NCI-H1694 (cell line): ENCODE results near the gene NPB.
"Not testable (repeated sequence)": the region's sequence is repeated elsewhere in the genome, so short reads cannot be mapped to it uniquely, and the experiment has no call there.

Experiments
- DNase-seq: peaks from one replicate; lab custom pipeline; 2025; lab: John Stamatoyannopoulos, UW

The NPB gene

GRCh38 chr17:81912441-81913309 is 10.6 kb downstream of the NPB start:
- no peak for DNase-seq

GRCh38 chr17:81913394-81914102 is 11.5 kb downstream of the NPB start:
- DNase-seq, result no peak

GRCh38 chr17:81914103-81914850 is 12.2 kb downstream of the NPB start:
- no peak for DNase-seq

DNA sequence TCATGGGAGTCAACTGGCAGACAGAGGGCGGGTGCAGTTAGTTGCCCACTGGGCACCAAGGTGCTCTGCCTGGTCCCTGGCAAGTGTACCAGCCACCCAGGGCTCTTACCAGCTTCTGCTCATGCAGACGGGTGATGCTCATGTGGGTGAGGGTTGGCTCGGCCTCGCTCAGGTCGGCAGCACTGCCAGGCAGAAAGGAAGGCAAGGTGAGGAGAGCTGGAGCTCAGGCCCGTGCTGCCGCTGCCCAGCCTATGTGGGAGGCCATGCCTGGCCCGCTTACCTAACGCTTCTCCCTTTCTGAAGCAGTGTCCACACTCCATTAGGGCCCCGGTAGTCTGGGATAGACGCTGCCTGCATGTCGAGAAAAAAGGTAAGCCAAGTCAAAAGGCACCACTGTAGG is 13.3 kb downstream of the NPB start:
- no peak for DNase-seq

DNA sequence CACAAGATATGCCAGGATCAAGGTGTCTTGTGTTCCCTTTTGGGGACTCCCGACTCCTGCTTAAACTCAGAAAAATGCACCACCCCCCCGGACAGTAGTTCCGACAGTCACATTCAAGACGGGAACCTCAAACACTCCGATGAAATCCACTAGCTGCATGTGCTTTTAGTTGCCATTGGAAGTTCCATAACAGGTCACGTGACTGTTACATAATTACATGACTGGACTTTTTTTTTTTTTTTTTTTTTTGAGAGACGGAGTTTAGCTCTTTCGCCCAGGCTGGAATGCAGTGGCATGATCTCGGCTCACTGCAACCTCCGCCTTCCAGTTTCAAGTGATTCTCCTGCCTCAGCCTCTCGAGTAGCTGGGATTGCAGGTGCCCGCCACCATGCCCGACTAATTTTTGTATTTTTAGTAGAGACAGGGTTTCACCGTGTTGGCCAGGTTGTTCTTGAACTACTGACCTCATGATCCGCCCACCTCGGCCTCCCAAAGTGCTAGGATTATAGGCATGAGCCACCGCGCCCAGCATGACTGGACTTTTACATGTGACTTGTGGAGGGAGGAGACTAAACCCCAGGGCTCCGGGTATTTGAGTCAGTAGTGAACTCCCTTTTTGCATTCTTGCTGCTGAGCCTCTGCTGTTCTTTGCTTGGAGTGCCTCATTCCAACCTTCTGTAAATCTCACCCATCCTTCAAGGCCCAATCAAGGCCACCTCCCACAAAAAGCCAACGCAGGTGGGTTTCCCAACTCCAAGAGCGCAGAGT is 14.4 kb downstream of the NPB start:
- DNase-seq, result no peak

DNA sequence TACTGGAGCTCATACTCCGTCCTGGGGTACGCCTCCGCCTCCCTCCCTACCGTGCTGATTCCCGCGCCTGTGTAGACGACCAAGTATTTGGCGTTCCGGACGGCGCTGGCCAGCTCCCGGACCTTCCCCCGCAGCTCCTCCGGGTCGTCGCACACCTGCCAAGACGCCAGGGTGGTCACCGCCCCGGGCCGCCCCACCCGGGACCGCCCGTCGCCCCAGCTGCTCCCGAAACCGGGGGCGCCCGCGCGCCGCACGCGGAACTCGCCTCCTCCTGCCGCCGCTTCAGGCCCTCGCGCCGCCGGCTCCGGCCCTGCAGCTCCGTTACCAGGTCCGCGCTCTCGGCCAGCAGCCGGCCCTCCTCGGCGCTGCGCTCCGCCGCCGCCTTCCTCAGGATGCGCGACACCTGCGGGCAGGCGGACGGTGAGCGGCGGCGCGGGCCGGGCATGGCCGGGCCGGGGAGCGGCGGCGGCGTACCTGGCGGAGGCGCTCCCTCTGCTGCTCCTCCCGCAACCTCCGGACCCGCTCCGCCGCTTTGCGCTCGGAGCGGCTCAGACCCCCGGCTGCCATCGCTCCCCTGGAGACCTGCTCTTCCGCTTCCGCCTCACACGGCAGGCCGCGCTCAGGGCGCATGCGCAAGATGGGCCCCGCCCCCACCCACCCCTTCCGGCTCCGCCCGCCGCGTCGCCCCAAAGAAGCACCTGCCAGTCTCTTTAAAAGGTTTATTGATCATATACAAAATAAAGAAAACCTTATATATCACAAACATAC is 15.7 kb downstream of the NPB start, which contains the start of gene SIRT7:
TSS of gene SIRT7 (minus strand) at position 612 of the 768 bp plus-strand sequence. CDS start at position 567, 45 bp downstream.
- peak; percentile 68 for DNase-seq

DNA sequence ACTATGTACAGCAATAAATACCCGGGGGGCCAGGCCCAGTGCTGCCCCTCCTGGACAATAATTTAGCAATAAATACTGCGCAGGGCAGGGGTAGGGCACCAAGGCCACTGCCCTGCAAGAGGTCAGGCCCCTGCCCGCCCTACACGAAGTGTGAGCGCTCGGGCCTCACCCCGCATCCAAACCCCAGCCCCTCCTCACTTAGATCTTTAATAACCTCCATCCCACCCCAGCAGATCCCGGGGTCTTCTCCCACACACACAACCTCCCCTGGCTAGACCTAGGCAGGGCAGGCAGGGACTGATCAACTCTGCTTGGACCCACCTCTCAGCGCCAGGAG is 16.3 kb downstream of the NPB start:
- not testable (repeated sequence) for DNase-seq

DNA sequence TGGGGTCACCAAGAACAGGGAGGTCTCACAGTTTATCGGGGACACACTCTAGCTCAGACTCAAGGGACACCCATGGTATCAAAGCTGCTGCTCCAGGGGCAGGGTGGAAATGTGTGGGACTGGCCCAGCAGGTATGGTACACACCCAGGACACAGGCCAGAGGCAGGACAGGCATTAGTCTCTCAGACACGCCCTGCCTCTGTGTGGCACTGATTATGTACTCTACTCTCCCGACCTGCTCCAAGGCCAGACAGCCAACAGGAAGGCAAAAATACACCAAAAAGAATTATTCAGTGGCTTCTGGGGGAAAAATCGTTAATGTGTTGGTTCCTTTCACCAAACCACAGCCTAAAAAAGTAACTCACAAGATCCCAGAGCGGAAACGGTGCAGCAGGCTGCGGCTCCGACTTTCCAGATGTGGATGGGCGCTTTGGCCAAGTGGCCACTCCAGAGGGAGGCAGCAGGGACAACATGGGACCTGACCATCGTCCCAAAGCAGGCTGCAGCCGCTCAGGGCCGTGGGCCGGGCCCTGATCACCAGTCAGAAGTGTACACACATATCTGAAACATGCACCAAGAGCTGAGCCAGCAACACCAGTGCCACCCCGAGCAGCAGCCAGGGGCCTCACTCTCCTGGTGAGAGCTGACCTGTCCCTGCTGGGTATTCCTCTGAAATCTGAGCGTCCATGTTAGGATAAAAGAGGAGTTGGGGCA is 17.0 kb downstream of the NPB start:
- DNase-seq, result no peak

DNA sequence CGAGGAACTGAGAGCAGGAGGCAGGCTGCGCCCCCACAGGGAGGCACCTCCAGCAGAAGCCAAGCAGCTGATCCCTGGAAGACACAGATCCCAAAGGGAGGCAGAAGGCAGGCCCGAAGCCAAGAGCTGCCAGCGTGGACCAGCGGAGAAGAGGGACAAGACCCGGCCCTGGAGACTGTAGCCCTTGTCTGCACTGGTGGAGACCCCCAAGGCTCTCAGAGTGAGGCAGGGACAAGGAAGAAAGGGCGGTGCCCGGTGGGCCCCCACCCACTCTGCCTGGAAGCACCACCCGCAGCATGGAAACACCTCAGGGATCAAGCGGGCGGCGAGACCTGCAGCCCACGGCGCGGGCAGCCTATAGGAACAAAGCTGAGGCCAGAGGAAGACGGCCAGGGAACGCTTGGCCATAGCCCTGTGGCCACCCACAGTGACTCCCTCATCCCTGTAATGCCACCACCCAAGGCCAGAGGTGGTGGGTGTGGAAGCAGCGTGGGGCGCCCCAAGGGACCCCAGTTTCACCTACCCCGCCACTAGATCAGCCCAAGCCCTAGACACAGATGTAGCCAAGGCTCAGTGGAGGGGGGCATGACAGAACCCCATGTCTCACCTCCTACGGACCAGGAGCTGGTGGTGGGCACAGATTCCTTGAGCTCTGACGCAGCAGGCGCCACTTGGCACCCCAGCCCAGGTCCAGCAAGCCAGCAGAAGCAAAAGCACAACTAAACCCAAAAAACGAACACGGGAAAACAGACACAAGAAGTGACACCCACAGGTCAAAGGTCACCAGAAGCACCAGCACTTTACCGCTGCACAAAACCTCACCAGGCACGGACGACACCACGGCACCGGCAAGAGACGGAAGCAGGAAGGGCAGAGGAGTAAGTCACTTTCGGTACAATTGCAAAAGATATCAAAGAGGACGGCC is 18.8 kb downstream of the NPB start:
- DNase-seq, result no peak

GRCh38 chr17:81921537-81921862 is 19.5 kb downstream of the NPB start:
- DNase-seq, result no peak

DNA sequence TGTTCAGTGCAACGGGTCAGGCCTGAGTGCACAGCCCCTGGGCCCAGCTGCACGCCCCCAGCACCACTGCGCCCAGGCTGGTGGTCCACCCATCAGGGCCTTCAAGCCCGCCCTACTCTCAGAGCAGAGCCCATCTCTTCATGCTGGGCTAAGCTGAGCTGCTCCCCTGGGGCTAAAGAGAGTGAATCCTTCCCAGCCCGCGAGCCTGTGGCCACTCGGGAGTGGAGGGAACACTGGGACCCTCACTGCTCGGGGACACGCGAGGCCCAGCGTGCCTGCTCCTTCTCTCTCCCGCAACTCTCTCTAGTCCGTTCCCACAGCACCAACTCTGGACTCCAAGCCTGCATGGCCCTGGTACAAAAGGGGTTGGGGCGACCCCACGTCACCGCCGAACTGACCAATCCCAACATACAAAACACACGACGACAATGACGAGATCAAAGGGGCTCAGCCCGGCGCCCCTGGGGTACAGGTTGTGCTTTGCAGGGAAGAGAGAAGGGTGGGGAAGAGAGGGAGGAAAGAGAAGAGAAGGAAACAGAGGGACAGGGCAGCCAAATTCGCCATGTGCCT is 20.0 kb downstream of the NPB start:
- no peak for DNase-seq

DNA sequence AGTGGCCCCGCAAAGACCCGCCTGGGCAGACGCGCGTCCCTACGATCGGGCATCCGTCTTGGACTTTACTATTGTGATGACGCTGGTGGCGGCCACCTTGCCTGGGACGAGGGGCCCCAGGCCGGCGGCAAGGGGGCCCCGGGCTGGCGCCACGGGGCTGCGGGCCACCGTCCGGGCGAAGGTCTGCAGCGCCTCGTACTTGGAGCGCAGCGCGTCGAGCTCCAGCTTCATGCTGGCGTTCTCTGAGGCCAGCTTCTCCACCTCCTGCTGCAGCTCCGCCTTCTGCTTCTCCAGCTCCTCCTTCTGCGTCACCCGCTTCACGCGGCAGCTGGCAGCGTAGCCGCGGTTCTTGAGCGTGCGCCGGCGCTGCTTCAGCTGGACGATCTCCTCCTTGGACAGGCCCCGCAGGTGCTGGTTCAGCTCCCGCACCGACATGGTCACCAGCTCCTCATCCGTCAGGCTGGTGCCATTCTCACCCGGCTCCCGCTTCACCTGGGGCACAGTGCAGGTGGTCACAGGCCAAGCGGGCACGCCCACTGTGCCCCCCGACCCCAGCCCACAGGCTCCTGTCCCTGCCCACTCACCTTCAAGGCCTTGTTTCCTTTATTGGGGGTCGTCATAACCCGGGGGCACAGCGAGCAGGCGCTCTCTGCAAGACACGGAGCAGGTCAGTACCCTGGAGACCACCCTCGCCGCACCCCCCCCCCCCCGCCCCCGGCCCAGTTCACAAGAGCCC is 20.7 kb downstream of the NPB start:
- DNase-seq, result no peak

- no peak for DNase-seq
Observed at GRCh38 chr17:81923302-81924260, 21.5 kb downstream of the NPB start.

- no peak for DNase-seq
Observed at GRCh38 chr17:81924557-81925532, 22.8 kb downstream of the NPB start.

- DNase-seq, result no peak
Observed at GRCh38 chr17:81925860-81926450, 23.9 kb downstream of the NPB start.
